Hepatocyte (in vitro differentiated cells): Measurements from ENCODE around the gene TOX2. TPM values are rescaled to one million over a fixed set of nuclear protein-coding genes. Genes with fewer than 3 reads are reported as not detected.

Source experiments
- DNase-seq: peaks from one replicate; pipeline ENCODE4 v3.0.0-alpha.2; 2016; ENCODE audit warnings: low spot score
- H2AFZ ChIP-seq: fragments of 200-600 bp; sonication (generic); 2 replicates; pipeline ENCODE4 v1.6.0; 2016; ENCODE audit warnings: antibody characterized with exemption, mild to moderate bottlenecking
- H3K27ac ChIP-seq: fragments of 200-600 bp; sonication (generic); 2 replicates; pipeline ENCODE4 v1.5.1; 2016; ENCODE audit warnings: mild to moderate bottlenecking
- H3K27me3 ChIP-seq: fragments of 200-600 bp; sonication (generic); 2 replicates; pipeline ENCODE4 v1.6.1; 2016
- H3K36me3 ChIP-seq: fragments of 200-600 bp; sonication (generic); replicated peaks from 2 replicates; pipeline ENCODE4 v1.5.1; 2016; ENCODE audit warnings: low read depth; ENCODE audit not compliant: insufficient read depth
- H3K4me1 ChIP-seq: fragments of 200-600 bp; sonication (generic); 2 replicates; pipeline ENCODE4 v1.5.1; 2016; ENCODE audit warnings: mild to moderate bottlenecking, moderate library complexity; ENCODE audit not compliant: insufficient read depth
- H3K4me2 ChIP-seq: fragments of 200-600 bp; sonication (generic); 2 replicates; pipeline ENCODE4 v1.6.0; 2016
- H3K4me3 ChIP-seq: fragments of 200-600 bp; sonication (generic); 2 replicates; pipeline ENCODE4 v1.5.1; 2016; ENCODE audit warnings: mild to moderate bottlenecking
- H3K79me2 ChIP-seq: fragments of 200-600 bp; sonication (generic); 2 replicates; pipeline ENCODE4 v1.6.0; 2017; ENCODE audit warnings: mild to moderate bottlenecking
- H3K9me2 ChIP-seq: fragments of 200-600 bp; sonication (generic); replicated peaks from 2 replicates; pipeline ENCODE4 v1.6.0; 2017; ENCODE audit warnings: mild to moderate bottlenecking; ENCODE audit not compliant: insufficient read depth
- H3K9me3 ChIP-seq: fragments of 200-600 bp; sonication (generic); 2 replicates; pipeline ENCODE4 v1.5.1; 2016; ENCODE audit warnings: low read depth, mild to moderate bottlenecking
- H4K20me1 ChIP-seq: fragments of 200-600 bp; sonication (generic); 2 replicates; pipeline ENCODE4 v1.6.0; 2016; ENCODE audit warnings: mild to moderate bottlenecking; ENCODE audit not compliant: insufficient read depth, poor library complexity, severe bottlenecking
- EZH2 ChIP-seq: fragments of 200-600 bp; sonication (generic); IDR thresholded peaks from 2 replicates; pipeline ENCODE4 v1.6.1; 2016; ENCODE audit warnings: antibody characterized with exemption, mild to moderate bottlenecking, borderline replicate concordance
- EZH2phosphoT487 ChIP-seq: fragments of 200-600 bp; sonication (generic); IDR thresholded peaks from one replicate; pipeline ENCODE4 v1.6.1; 2018; ENCODE audit warnings: antibody characterized with exemption, mild to moderate bottlenecking, low read depth, moderate library complexity; ENCODE audit not compliant: unreplicated experiment, severe bottlenecking
- WGBS: methylation state at CpG from one replicate; pipeline ENCODE4 v1.1.6; 2016; ENCODE audit warnings: low lambda C conversion rate; ENCODE audit errors: missing lambda C conversion rate; 5-methylcytosine and 5-hydroxymethylcytosine counted together
- polyA plus RNA-seq: library from polyadenylated mRNA; unstranded; fragments of >200 nt; fragmentation: Nextera tagmentation; extraction: Ambion mirVana; gene quantifications from 2 replicates; pipeline ENCODE4 v1.2.1, GENCODE V29; 2016
- total RNA-seq: library from RNA; depleted of rRNA; stranded (reverse); fragments of >200 nt; gene quantifications from 2 replicates; pipeline ENCODE4 v1.2.3, GENCODE V29; 2014
- TF ChIP-seq, protein P1 (sequence below): fragments of 200-600 bp; sonication (generic); IDR thresholded peaks from 2 replicates; pipeline ENCODE4 v1.5.1; 2016; ENCODE audit warnings: antibody characterized with exemption, mild to moderate bottlenecking; ENCODE audit not compliant: poor library complexity

Gene TOX2
- total and polyA plus RNA-seq, 2 experiments from 2014 or later = 0.87 to 12.1 TPM

GRCh38 chr20:44034965-44035635, 120.4 kb downstream of the TOX2 start:
- no peaks in the 10 kb centered on the region for H3K27me3 ChIP-seq
- H3K4me2 ChIP-seq = no peak overlapping the region
- TF ChIP-seq, protein P1, sequence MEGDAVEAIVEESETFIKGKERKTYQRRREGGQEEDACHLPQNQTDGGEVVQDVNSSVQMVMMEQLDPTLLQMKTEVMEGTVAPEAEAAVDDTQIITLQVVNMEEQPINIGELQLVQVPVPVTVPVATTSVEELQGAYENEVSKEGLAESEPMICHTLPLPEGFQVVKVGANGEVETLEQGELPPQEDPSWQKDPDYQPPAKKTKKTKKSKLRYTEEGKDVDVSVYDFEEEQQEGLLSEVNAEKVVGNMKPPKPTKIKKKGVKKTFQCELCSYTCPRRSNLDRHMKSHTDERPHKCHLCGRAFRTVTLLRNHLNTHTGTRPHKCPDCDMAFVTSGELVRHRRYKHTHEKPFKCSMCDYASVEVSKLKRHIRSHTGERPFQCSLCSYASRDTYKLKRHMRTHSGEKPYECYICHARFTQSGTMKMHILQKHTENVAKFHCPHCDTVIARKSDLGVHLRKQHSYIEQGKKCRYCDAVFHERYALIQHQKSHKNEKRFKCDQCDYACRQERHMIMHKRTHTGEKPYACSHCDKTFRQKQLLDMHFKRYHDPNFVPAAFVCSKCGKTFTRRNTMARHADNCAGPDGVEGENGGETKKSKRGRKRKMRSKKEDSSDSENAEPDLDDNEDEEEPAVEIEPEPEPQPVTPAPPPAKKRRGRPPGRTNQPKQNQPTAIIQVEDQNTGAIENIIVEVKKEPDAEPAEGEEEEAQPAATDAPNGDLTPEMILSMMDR = no peak
- TF ChIP-seq EZH2phosphoT487 (no peak), EZH2 (no peak)
- H3K36me3 ChIP-seq = no peaks in the 10 kb centered on the region
- DNase-seq = no peak
- no peaks in the 10 kb centered on the region for H3K4me1 ChIP-seq
- WGBS = 86% methylated on average over 12 of the region's 12 CpGs
- H4K20me1 ChIP-seq = no peaks in the 10 kb centered on the region
- H3K9me3 ChIP-seq = no peaks in the 10 kb centered on the region
- H2AFZ ChIP-seq = no peak overlapping the region
- H3K79me2 ChIP-seq = no peaks in the 10 kb centered on the region
- H3K4me3 ChIP-seq = no peak overlapping the region
- no peak overlapping the region for H3K27ac ChIP-seq
- no peaks in the 10 kb centered on the region for H3K9me2 ChIP-seq

DNA sequence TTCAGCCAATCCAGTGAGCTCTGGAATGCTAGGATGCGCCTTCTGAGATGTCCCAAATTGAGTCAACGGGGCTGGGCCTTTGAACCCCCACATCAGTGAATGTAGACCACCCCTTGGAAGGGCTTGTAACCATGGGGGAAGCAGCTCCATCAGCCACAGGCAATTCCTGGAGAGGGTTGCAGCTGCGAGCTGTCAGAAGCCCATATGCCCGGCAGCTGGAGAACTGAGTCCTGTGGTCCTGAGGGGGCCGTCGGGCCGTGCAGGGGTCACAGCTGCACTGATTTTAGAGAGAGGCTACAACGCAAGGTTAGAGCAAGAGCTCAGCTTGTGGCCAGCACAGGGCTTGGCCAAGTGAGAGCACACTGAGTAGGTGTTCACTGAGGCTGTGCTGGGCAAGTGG, 121.3 kb downstream of the TOX2 start:
- Histone ChIP-seq H3K27ac (no peak overlapping the region), H3K4me1 (no peaks in the 10 kb centered on the region), H3K9me2 (no peaks in the 10 kb centered on the region), H3K9me3 (no peaks in the 10 kb centered on the region), H3K4me2 (no peak overlapping the region), H3K4me3 (no peak overlapping the region), H2AFZ (no peak overlapping the region), H3K27me3 (no peaks in the 10 kb centered on the region), H3K36me3 (no peaks in the 10 kb centered on the region), H3K79me2 (no peaks in the 10 kb centered on the region), H4K20me1 (no peaks in the 10 kb centered on the region)
- no peak for DNase-seq
- TF ChIP-seq EZH2phosphoT487 (no peak), EZH2 (no peak)
- TF ChIP-seq, protein P1 = no peak
- 90% methylated on average over 8 of the region's 8 CpGs for WGBS

DNA sequence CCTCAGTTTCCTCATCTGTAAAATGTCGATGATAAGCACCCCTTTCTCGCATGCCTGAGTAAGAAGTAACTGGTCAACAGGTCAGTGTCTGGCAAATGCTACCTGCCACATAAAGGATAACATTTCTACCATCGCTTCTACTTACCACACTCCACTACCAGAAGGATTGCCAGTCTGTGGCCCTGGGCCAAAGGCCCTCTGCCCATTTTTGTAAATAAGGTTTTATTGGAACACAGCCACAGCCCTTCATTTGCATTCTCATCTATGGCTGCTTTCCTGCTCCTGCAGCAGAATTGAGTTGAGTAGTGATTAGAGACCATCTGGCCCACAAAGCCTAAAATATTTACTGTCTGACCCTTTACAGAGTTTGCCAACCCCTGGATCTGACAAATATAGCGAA, 121.8 kb downstream of the TOX2 start:
- DNase-seq = no peak
- Histone ChIP-seq H3K36me3 (no peaks in the 10 kb centered on the region), H3K27me3 (no peaks in the 10 kb centered on the region), H2AFZ (no peak overlapping the region), H3K9me3 (no peaks in the 10 kb centered on the region), H3K79me2 (no peaks in the 10 kb centered on the region), H3K4me1 (no peaks in the 10 kb centered on the region), H4K20me1 (no peaks in the 10 kb centered on the region), H3K4me2 (no peak overlapping the region), H3K27ac (no peak overlapping the region), H3K9me2 (no peaks in the 10 kb centered on the region), H3K4me3 (no peak overlapping the region)
- 95% methylated on average over 4 of the region's 4 CpGs for WGBS
- TF ChIP-seq EZH2phosphoT487 (no peak), EZH2 (no peak)
- TF ChIP-seq, protein P1 = no peak
